GM23338 (cell line): Measurements from ENCODE around the gene MYO16. TPM values are rescaled to one million over a fixed set of nuclear protein-coding genes. Genes with fewer than 3 reads are reported as not detected.

Experiments
- ATAC-seq: fragments of 200-7000 bp; cut with Tn5 transposase; 3 replicates; pipeline ENCODE4 v1.9.1; 2020
- DNase-seq: peaks from one replicate; pipeline ENCODE4 v3.0.0-alpha.2; 2015; ENCODE audit warnings: low spot score
- H2AFZ ChIP-seq: fragments of 200-600 bp; sonication (generic); 2 replicates; pipeline ENCODE4 v1.8.0; 2016; ENCODE audit warnings: antibody characterized with exemption, mild to moderate bottlenecking, moderate library complexity
- H3F3A ChIP-seq: fragments of 200-600 bp; sonication (generic); replicated peaks from 2 replicates; pipeline ENCODE4 v1.8.0; 2017; ENCODE audit warnings: antibody characterized with exemption, mixed run types, low read depth
- H3K27ac ChIP-seq: fragments of 200-600 bp; sonication (generic); 2 replicates; pipeline ENCODE4 v1.6.1; 2016; ENCODE audit warnings: low read depth
- H3K27me3 ChIP-seq: fragments of 200-600 bp; sonication (generic); 2 replicates; pipeline ENCODE4 v1.8.0; 2016; ENCODE audit warnings: mild to moderate bottlenecking, mixed run types, moderate library complexity; ENCODE audit not compliant: insufficient read depth
- H3K36me3 ChIP-seq: fragments of 200-600 bp; sonication (generic); 2 replicates; pipeline ENCODE4 v1.8.0; 2016; ENCODE audit warnings: mild to moderate bottlenecking; ENCODE audit not compliant: insufficient read depth
- H3K4me1 ChIP-seq: fragments of 200-600 bp; sonication (generic); 2 replicates; pipeline ENCODE4 v1.8.0; 2016; ENCODE audit warnings: mild to moderate bottlenecking, moderate library complexity; ENCODE audit not compliant: insufficient read depth
- H3K4me2 ChIP-seq: fragments of 200-600 bp; sonication (generic); 2 replicates; pipeline ENCODE4 v1.7.1; 2017; ENCODE audit warnings: mixed run types
- H3K4me3 ChIP-seq: fragments of 200-600 bp; sonication (generic); 2 replicates; pipeline ENCODE4 v1.6.1; 2016; ENCODE audit warnings: mixed run types
- H3K79me2 ChIP-seq: fragments of 200-600 bp; sonication (generic); replicated peaks from 2 replicates; pipeline ENCODE4 v1.8.0; 2017; ENCODE audit warnings: mild to moderate bottlenecking; ENCODE audit not compliant: insufficient read depth
- H3K9me2 ChIP-seq: fragments of 200-600 bp; sonication (generic); 2 replicates; pipeline ENCODE4 v1.8.0; 2017; ENCODE audit not compliant: insufficient read depth
- H4K20me1 ChIP-seq: fragments of 200-600 bp; sonication (generic); replicated peaks from 2 replicates; pipeline ENCODE4 v1.8.0; 2017; ENCODE audit warnings: mild to moderate bottlenecking; ENCODE audit not compliant: insufficient read depth
- H3K27ac Mint-ChIP-seq: 2 replicates; pipeline ENCODE4 v1.8.0; 2020; ENCODE audit warnings: inconsistent platforms, mild to moderate bottlenecking, moderate library complexity, mixed read lengths
- H3K27me3 Mint-ChIP-seq: 3 replicates; pipeline ENCODE4 v1.8.0; 2022; ENCODE audit warnings: low read depth, mild to moderate bottlenecking, moderate library complexity, mixed read lengths, inconsistent platforms; ENCODE audit not compliant: insufficient read depth, poor library complexity
- H3K36me3 Mint-ChIP-seq: 3 replicates; pipeline ENCODE4 v1.8.0; 2021; ENCODE audit warnings: low read depth, mild to moderate bottlenecking, inconsistent platforms, moderate library complexity, mixed read lengths
- H3K4me1 Mint-ChIP-seq: 3 replicates; pipeline ENCODE4 v1.8.0; 2020; ENCODE audit warnings: mild to moderate bottlenecking, inconsistent platforms, mixed read lengths
- H3K4me3 Mint-ChIP-seq: 3 replicates; pipeline ENCODE4 v1.8.0; 2021; ENCODE audit warnings: moderate library complexity, mild to moderate bottlenecking, inconsistent platforms, mixed read lengths
- H3K9me3 Mint-ChIP-seq: 3 replicates; pipeline ENCODE4 v1.8.0; 2020; ENCODE audit warnings: moderate library complexity, mild to moderate bottlenecking, inconsistent platforms, mixed read lengths
- CREB1 ChIP-seq: fragments of 250-450 bp; sonication (Bioruptor Pico); IDR thresholded peaks from 2 replicates; pipeline ENCODE4 v1.5.0; 2020; ENCODE audit warnings: low read depth, mild to moderate bottlenecking, moderate library complexity
- EZH2 ChIP-seq: fragments of 200-600 bp; sonication (generic); IDR thresholded peaks from one replicate; pipeline ENCODE4 v1.8.0; 2017; ENCODE audit warnings: antibody characterized with exemption, mild to moderate bottlenecking, low read depth; ENCODE audit not compliant: unreplicated experiment
- EZH2phosphoT487 ChIP-seq: fragments of 200-600 bp; sonication (generic); IDR thresholded peaks from one replicate; pipeline ENCODE4 v1.8.1; 2018; ENCODE audit warnings: antibody characterized with exemption; ENCODE audit not compliant: unreplicated experiment
- JUNB ChIP-seq: IDR thresholded peaks from one replicate; pipeline ENCODE4 v1.6.1; 2016; ENCODE audit warnings: antibody characterized with exemption; ENCODE audit not compliant: unreplicated experiment
- NANOG ChIP-seq: IDR thresholded peaks from 2 replicates; pipeline ENCODE4 v1.6.1; 2016; ENCODE audit warnings: antibody characterized with exemption, borderline replicate concordance
- POLR2AphosphoS5 ChIP-seq: IDR thresholded peaks from 2 replicates; pipeline ENCODE4 v1.6.1; 2016; ENCODE audit warnings: antibody characterized with exemption, low read depth
- STAT1 ChIP-seq: IDR thresholded peaks from one replicate; pipeline ENCODE4 v1.6.1; 2016; ENCODE audit warnings: antibody characterized with exemption; ENCODE audit not compliant: unreplicated experiment
- ZNF114 ChIP-seq: fragments of 250-450 bp; sonication (Bioruptor Pico); IDR thresholded peaks from 2 replicates; pipeline ENCODE4 v1.5.0; 2020; ENCODE audit warnings: mild to moderate bottlenecking, moderate library complexity
- ZNF331 ChIP-seq: fragments of 250-450 bp; sonication (Bioruptor Pico); IDR thresholded peaks from 2 replicates; pipeline ENCODE4 v1.5.0; 2020; ENCODE audit warnings: low read depth, mild to moderate bottlenecking, moderate library complexity
- polyA plus RNA-seq: library from polyadenylated mRNA; unstranded; fragments of >200 nt; fragmentation: Nextera tagmentation; extraction: Ambion mirVana; gene quantifications from 2 replicates; pipeline ENCODE4 v1.2.1, GENCODE V29; 2016
- total RNA-seq: library from RNA; depleted of rRNA; stranded (reverse); fragments of >200 nt; shearing (Covaris generic); gene quantifications from 2 replicates; pipeline ENCODE4 v1.2.3, GENCODE V29; 2014
- TF ChIP-seq, protein P1 (sequence below), 2 experiments: fragments of 200-600 bp in 1 of 2; sonication (generic) in 1 of 2; conservative IDR thresholded peaks; 2 replicates each; pipeline versions ENCODE4 v1.5.1 to v1.6.1; 2016 to 2017; ENCODE audit warnings: antibody characterized with exemption in 2 of 2, low read depth in 2 of 2, mild to moderate bottlenecking in 2 of 2, moderate library complexity in 1 of 2
- TF ChIP-seq, protein P2 (sequence below): IDR thresholded peaks from 2 replicates; pipeline ENCODE4 v1.6.1; 2016; ENCODE audit warnings: antibody characterized with exemption
- TF ChIP-seq, protein P3 (sequence below): IDR thresholded peaks from one replicate; pipeline ENCODE4 v1.6.1; 2018; ENCODE audit warnings: antibody characterized with exemption; ENCODE audit not compliant: unreplicated experiment
- TF ChIP-seq, protein P4 (sequence below): fragments of 250-450 bp; sonication (Bioruptor Pico); IDR thresholded peaks from 2 replicates; pipeline ENCODE4 v1.5.0; 2020; ENCODE audit warnings: mild to moderate bottlenecking, moderate library complexity

Gene MYO16
- total and polyA plus RNA-seq, 2 experiments from 2014 or later = 0.10 to 0.13 TPM

DNA sequence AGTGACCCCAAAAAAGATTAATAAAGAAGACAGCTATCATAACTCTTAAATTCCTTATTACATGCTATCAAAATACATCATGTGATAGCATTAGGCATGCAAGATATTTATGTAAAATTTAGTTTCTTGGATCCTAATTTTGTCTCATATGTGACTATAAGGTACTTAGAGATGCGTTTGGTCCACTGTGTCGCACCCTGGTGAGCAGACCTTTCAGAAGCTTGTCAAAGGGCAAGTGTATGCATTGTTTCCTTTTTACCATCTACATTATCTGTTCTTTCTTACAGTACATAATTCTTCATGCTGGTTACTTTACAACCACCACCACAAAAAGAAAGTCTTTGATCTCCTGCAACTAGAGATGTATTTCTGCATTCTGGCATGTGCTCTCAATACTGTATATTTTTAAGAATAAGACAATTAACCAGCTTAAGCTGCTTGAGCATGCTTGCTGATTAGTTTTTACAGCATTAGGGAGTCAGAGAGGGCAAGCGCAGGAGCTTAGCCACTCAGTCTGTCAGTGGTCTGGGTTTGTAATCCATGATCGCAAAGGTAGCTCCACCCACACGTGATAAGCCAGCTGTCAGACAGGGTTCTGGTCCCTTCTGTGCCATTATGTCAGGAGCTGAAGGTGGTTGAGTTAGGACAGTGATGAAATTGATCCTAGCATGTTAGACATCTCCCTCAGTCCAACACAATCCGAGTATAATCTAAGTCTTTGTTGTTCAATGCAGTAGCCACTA is 500.9 kb downstream of the MYO16 start:
- Histone ChIP-seq H3K4me1 (peaks cover 18% of the 10 kb centered on the region), H3K4me2 (no peak overlapping the region), H2AFZ (no peak overlapping the region), H3K27me3 (no peaks in the 10 kb centered on the region), H4K20me1 (no peaks in the 10 kb centered on the region), H3K79me2 (no peaks in the 10 kb centered on the region), H3K36me3 (no peaks in the 10 kb centered on the region), H3F3A (no peaks in the 10 kb centered on the region), H3K27ac (no peak overlapping the region), H3K4me3 (no peak overlapping the region), H3K9me2 (no peaks in the 10 kb centered on the region)
- H3K36me3 Mint-ChIP-seq = no peaks in the 10 kb centered on the region
- H3K27me3 Mint-ChIP-seq = peaks cover 2% of the 10 kb centered on the region
- no peak for DNase-seq
- no peak overlapping the region for H3K4me3 Mint-ChIP-seq
- no peak for ATAC-seq
- TF ChIP-seq, protein P1, sequence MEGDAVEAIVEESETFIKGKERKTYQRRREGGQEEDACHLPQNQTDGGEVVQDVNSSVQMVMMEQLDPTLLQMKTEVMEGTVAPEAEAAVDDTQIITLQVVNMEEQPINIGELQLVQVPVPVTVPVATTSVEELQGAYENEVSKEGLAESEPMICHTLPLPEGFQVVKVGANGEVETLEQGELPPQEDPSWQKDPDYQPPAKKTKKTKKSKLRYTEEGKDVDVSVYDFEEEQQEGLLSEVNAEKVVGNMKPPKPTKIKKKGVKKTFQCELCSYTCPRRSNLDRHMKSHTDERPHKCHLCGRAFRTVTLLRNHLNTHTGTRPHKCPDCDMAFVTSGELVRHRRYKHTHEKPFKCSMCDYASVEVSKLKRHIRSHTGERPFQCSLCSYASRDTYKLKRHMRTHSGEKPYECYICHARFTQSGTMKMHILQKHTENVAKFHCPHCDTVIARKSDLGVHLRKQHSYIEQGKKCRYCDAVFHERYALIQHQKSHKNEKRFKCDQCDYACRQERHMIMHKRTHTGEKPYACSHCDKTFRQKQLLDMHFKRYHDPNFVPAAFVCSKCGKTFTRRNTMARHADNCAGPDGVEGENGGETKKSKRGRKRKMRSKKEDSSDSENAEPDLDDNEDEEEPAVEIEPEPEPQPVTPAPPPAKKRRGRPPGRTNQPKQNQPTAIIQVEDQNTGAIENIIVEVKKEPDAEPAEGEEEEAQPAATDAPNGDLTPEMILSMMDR (conservative IDR thresholded peaks at IDR 0.05; ENCODE audit: low read depth in 2 of 2) = no peak
- TF ChIP-seq EZH2phosphoT487 (no peak), STAT1 (no peak), ZNF331 (CRISPR knock-in tag) (no peak), JUNB (no peak), POLR2AphosphoS5 (no peak), ZNF114 (CRISPR knock-in tag) (no peak), EZH2 (no peak), CREB1 (no peak), NANOG (no peak)
- TF ChIP-seq, protein P2, sequence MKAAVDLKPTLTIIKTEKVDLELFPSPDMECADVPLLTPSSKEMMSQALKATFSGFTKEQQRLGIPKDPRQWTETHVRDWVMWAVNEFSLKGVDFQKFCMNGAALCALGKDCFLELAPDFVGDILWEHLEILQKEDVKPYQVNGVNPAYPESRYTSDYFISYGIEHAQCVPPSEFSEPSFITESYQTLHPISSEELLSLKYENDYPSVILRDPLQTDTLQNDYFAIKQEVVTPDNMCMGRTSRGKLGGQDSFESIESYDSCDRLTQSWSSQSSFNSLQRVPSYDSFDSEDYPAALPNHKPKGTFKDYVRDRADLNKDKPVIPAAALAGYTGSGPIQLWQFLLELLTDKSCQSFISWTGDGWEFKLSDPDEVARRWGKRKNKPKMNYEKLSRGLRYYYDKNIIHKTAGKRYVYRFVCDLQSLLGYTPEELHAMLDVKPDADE = no peak
- TF ChIP-seq, protein P3, sequence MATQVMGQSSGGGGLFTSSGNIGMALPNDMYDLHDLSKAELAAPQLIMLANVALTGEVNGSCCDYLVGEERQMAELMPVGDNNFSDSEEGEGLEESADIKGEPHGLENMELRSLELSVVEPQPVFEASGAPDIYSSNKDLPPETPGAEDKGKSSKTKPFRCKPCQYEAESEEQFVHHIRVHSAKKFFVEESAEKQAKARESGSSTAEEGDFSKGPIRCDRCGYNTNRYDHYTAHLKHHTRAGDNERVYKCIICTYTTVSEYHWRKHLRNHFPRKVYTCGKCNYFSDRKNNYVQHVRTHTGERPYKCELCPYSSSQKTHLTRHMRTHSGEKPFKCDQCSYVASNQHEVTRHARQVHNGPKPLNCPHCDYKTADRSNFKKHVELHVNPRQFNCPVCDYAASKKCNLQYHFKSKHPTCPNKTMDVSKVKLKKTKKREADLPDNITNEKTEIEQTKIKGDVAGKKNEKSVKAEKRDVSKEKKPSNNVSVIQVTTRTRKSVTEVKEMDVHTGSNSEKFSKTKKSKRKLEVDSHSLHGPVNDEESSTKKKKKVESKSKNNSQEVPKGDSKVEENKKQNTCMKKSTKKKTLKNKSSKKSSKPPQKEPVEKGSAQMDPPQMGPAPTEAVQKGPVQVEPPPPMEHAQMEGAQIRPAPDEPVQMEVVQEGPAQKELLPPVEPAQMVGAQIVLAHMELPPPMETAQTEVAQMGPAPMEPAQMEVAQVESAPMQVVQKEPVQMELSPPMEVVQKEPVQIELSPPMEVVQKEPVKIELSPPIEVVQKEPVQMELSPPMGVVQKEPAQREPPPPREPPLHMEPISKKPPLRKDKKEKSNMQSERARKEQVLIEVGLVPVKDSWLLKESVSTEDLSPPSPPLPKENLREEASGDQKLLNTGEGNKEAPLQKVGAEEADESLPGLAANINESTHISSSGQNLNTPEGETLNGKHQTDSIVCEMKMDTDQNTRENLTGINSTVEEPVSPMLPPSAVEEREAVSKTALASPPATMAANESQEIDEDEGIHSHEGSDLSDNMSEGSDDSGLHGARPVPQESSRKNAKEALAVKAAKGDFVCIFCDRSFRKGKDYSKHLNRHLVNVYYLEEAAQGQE = no peak
- TF ChIP-seq, protein P4, sequence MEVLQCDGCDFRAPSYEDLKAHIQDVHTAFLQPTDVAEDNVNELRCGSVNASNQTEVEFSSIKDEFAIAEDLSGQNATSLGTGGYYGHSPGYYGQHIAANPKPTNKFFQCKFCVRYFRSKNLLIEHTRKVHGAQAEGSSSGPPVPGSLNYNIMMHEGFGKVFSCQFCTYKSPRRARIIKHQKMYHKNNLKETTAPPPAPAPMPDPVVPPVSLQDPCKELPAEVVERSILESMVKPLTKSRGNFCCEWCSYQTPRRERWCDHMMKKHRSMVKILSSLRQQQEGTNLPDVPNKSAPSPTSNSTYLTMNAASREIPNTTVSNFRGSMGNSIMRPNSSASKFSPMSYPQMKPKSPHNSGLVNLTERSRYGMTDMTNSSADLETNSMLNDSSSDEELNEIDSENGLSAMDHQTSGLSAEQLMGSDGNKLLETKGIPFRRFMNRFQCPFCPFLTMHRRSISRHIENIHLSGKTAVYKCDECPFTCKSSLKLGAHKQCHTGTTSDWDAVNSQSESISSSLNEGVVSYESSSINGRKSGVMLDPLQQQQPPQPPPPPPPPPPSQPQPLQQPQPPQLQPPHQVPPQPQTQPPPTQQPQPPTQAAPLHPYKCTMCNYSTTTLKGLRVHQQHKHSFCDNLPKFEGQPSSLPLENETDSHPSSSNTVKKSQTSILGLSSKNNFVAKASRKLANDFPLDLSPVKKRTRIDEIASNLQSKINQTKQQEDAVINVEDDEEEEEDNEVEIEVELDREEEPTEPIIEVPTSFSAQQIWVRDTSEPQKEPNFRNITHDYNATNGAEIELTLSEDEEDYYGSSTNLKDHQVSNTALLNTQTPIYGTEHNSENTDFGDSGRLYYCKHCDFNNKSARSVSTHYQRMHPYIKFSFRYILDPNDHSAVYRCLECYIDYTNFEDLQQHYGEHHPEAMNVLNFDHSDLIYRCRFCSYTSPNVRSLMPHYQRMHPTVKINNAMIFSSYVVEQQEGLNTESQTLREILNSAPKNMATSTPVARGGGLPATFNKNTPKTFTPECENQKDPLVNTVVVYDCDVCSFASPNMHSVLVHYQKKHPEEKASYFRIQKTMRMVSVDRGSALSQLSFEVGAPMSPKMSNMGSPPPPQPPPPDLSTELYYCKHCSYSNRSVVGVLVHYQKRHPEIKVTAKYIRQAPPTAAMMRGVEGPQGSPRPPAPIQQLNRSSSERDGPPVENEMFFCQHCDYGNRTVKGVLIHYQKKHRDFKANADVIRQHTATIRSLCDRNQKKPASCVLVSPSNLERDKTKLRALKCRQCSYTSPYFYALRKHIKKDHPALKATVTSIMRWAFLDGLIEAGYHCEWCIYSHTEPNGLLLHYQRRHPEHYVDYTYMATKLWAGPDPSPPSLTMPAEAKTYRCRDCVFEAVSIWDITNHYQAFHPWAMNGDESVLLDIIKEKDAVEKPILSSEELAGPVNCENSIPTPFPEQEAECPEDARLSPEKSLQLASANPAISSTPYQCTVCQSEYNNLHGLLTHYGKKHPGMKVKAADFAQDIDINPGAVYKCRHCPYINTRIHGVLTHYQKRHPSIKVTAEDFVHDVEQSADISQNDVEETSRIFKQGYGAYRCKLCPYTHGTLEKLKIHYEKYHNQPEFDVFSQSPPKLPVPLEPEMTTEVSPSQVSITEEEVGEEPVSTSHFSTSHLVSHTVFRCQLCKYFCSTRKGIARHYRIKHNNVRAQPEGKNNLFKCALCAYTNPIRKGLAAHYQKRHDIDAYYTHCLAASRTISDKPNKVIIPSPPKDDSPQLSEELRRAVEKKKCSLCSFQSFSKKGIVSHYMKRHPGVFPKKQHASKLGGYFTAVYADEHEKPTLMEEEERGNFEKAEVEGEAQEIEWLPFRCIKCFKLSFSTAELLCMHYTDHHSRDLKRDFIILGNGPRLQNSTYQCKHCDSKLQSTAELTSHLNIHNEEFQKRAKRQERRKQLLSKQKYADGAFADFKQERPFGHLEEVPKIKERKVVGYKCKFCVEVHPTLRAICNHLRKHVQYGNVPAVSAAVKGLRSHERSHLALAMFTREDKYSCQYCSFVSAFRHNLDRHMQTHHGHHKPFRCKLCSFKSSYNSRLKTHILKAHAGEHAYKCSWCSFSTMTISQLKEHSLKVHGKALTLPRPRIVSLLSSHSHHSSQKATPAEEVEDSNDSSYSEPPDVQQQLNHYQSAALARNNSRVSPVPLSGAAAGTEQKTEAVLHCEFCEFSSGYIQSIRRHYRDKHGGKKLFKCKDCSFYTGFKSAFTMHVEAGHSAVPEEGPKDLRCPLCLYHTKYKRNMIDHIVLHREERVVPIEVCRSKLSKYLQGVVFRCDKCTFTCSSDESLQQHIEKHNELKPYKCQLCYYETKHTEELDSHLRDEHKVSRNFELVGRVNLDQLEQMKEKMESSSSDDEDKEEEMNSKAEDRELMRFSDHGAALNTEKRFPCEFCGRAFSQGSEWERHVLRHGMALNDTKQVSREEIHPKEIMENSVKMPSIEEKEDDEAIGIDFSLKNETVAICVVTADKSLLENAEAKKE = no peak
- no peaks in the 10 kb centered on the region for H3K9me3 Mint-ChIP-seq
- peaks cover 22% of the 10 kb centered on the region for H3K4me1 Mint-ChIP-seq
- no peak overlapping the region for H3K27ac Mint-ChIP-seq
